Measurements from ENCODE around the gene EIF1B.

DNA sequence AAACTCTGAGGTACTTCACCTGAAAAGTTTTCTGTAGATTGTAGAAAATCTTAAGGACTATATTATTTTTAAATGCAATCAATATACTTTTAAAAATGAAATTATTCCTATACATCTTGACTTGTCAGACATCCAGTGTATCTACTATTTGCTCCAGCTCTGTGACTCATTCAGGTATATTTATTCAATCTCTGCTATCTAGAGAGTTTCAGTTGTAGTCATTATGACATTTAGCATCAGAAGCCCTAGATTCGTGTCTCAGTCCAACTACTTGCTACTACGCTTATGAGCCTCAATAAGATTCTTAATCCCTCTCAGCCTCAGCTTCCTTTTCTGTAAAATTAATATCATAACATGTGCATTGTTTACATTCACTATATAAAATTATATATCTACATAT, 22.3 kb upstream of the EIF1B start:
- no peak for TF ChIP-seq POLR2A (IDR thresholded peaks at IDR 0.05)
- TF ChIP-seq, protein P1, sequence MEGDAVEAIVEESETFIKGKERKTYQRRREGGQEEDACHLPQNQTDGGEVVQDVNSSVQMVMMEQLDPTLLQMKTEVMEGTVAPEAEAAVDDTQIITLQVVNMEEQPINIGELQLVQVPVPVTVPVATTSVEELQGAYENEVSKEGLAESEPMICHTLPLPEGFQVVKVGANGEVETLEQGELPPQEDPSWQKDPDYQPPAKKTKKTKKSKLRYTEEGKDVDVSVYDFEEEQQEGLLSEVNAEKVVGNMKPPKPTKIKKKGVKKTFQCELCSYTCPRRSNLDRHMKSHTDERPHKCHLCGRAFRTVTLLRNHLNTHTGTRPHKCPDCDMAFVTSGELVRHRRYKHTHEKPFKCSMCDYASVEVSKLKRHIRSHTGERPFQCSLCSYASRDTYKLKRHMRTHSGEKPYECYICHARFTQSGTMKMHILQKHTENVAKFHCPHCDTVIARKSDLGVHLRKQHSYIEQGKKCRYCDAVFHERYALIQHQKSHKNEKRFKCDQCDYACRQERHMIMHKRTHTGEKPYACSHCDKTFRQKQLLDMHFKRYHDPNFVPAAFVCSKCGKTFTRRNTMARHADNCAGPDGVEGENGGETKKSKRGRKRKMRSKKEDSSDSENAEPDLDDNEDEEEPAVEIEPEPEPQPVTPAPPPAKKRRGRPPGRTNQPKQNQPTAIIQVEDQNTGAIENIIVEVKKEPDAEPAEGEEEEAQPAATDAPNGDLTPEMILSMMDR (IDR thresholded peaks at IDR 0.05): no peak
